Measurements from ENCODE around the gene EMC8.

The EMC8 gene

DNA sequence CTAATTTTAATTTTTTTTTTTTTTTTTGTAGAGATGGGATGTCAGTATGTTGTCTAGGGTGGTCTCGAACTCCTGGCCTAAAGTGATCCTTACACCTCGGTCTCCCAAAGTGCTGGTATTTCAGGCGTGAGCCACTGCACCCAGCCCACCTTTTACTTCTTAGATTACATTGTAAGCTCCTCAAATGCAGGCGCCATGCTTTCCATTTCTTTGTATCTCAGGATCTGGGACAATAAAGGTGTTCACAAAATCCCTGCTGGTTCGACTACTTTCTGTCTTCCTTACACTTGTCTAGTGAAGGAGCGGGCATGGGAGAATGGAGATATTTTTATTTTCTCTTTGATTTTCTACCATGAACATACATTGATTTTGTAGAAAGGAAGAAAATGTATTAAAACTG is 25.2 kb downstream of the EMC8 start:
- Histone ChIP-seq H3K4me1 (ENCODE audit: insufficient read depth, low read length, poor library complexity, severe bottlenecking) (no peaks in the 10 kb centered on the region), H3K9ac (ENCODE audit: low read depth, low read length, poor library complexity, severe bottlenecking) (no peak overlapping the region), H3K9me2 (replicated peaks; ENCODE audit: low read depth, low read length) (no peaks in the 10 kb centered on the region), H3K4me2 (ENCODE audit: low read depth, low read length, poor library complexity, severe bottlenecking) (no peak overlapping the region), H3K4me3 (ENCODE audit: low read length, poor library complexity, severe bottlenecking) (no peak overlapping the region), H3K27me3 (ENCODE audit: insufficient read depth, low read length, poor library complexity, severe bottlenecking) (no peaks in the 10 kb centered on the region), H4K20me1 (ENCODE audit: insufficient read depth, low read length, poor library complexity, severe bottlenecking) (no peaks in the 10 kb centered on the region), H3F3A (ENCODE audit: low read depth) (no peaks in the 10 kb centered on the region), H3K79me2 (ENCODE audit: insufficient read depth, low read length) (no peaks in the 10 kb centered on the region), H3K9me3 (ENCODE audit: insufficient read depth, low read depth, low read length) (no peaks in the 10 kb centered on the region), H3K36me3 (ENCODE audit: insufficient read depth, low read length) (peaks cover 24% of the 10 kb centered on the region; the same call in 1 of the 2 replicates), H2AFZ (ENCODE audit: low read length) (no peak overlapping the region)
- TF ChIP-seq, protein P1, sequence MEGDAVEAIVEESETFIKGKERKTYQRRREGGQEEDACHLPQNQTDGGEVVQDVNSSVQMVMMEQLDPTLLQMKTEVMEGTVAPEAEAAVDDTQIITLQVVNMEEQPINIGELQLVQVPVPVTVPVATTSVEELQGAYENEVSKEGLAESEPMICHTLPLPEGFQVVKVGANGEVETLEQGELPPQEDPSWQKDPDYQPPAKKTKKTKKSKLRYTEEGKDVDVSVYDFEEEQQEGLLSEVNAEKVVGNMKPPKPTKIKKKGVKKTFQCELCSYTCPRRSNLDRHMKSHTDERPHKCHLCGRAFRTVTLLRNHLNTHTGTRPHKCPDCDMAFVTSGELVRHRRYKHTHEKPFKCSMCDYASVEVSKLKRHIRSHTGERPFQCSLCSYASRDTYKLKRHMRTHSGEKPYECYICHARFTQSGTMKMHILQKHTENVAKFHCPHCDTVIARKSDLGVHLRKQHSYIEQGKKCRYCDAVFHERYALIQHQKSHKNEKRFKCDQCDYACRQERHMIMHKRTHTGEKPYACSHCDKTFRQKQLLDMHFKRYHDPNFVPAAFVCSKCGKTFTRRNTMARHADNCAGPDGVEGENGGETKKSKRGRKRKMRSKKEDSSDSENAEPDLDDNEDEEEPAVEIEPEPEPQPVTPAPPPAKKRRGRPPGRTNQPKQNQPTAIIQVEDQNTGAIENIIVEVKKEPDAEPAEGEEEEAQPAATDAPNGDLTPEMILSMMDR (conservative IDR thresholded peaks at IDR 0.05; ENCODE audit: low read length), result no peak
- TF ChIP-seq EZH2phosphoT487 (IDR thresholded peaks at IDR 0.05; ENCODE audit: borderline replicate concordance), result no peak

DNA sequence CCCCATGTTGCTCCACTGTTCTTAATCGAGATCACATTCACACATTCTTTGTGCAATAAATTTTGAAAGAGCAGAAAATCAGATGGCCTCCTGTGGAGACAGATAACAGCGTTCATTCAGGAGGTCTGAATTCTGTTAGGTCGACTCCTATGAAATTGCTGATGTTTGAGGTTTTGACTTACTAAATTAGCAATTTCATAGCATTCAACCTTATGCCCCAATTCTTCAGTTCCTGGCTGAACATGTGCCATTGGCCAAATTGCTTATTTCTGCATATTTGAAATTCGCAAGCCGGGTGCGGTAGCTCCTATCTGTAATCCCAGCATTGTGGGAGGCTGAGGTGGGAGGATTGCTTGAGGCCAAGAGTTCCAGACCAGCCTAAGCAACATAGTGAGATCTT is 26.3 kb downstream of the EMC8 start:
- Histone ChIP-seq H3K9me3 (ENCODE audit: insufficient read depth, low read depth, low read length) (no peaks in the 10 kb centered on the region), H3F3A (ENCODE audit: low read depth) (no peaks in the 10 kb centered on the region), H3K79me2 (ENCODE audit: insufficient read depth, low read length) (no peaks in the 10 kb centered on the region), H3K9me2 (replicated peaks; ENCODE audit: low read depth, low read length) (no peaks in the 10 kb centered on the region), H4K20me1 (ENCODE audit: insufficient read depth, low read length, poor library complexity, severe bottlenecking) (no peaks in the 10 kb centered on the region), H2AFZ (ENCODE audit: low read length) (no peak overlapping the region), H3K9ac (ENCODE audit: low read depth, low read length, poor library complexity, severe bottlenecking) (no peak overlapping the region), H3K4me1 (ENCODE audit: insufficient read depth, low read length, poor library complexity, severe bottlenecking) (no peaks in the 10 kb centered on the region), H3K4me3 (ENCODE audit: low read length, poor library complexity, severe bottlenecking) (no peak overlapping the region), H3K36me3 (ENCODE audit: insufficient read depth, low read length) (peaks cover 13% of the 10 kb centered on the region; the same call in 1 of the 2 replicates), H3K27me3 (ENCODE audit: insufficient read depth, low read length, poor library complexity, severe bottlenecking) (no peaks in the 10 kb centered on the region), H3K4me2 (ENCODE audit: low read depth, low read length, poor library complexity, severe bottlenecking) (no peak overlapping the region)
- TF ChIP-seq, protein P1 (conservative IDR thresholded peaks at IDR 0.05; ENCODE audit: low read length), result no peak
- TF ChIP-seq EZH2phosphoT487 (IDR thresholded peaks at IDR 0.05; ENCODE audit: borderline replicate concordance), result no peak

DNA sequence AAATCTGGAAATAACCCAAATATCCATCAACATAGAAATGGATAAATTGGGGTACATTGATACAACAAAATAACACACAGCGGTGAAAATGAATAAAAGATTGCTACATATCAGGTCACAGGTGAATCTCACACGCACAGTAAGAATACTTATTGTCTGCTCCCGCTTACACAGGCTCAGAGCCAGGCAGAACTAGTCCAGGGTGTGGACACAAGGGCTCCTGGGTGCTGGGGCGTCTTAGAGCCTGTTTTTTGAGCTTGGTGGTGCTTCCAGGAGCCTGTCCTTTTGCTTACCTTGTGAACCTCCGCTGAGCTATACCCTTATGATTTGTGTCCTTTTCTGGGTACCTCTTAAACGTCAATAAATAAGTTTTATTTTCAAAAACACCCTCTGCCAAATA is 28.6 kb downstream of the EMC8 start:
- Histone ChIP-seq H3K9me2 (replicated peaks; ENCODE audit: low read depth, low read length) (no peaks in the 10 kb centered on the region), H3K9me3 (ENCODE audit: insufficient read depth, low read depth, low read length) (no peaks in the 10 kb centered on the region), H4K20me1 (ENCODE audit: insufficient read depth, low read length, poor library complexity, severe bottlenecking) (no peaks in the 10 kb centered on the region), H2AFZ (ENCODE audit: low read length) (no peak overlapping the region), H3K4me3 (ENCODE audit: low read length, poor library complexity, severe bottlenecking) (no peak overlapping the region), H3K79me2 (ENCODE audit: insufficient read depth, low read length) (no peaks in the 10 kb centered on the region), H3K4me1 (ENCODE audit: insufficient read depth, low read length, poor library complexity, severe bottlenecking) (no peaks in the 10 kb centered on the region), H3K36me3 (ENCODE audit: insufficient read depth, low read length) (no peaks in the 10 kb centered on the region), H3K27me3 (ENCODE audit: insufficient read depth, low read length, poor library complexity, severe bottlenecking) (no peaks in the 10 kb centered on the region), H3F3A (ENCODE audit: low read depth) (no peaks in the 10 kb centered on the region), H3K9ac (ENCODE audit: low read depth, low read length, poor library complexity, severe bottlenecking) (no peak overlapping the region), H3K4me2 (ENCODE audit: low read depth, low read length, poor library complexity, severe bottlenecking) (no peak overlapping the region)
- TF ChIP-seq, protein P1 (conservative IDR thresholded peaks at IDR 0.05; ENCODE audit: low read length), result no peak
- TF ChIP-seq EZH2phosphoT487 (IDR thresholded peaks at IDR 0.05; ENCODE audit: borderline replicate concordance), result no peak
